Parathyroid adenoma (tissue), 2 donors: ENCODE results near the gene ARFIP1.
A peak's percentile ranks its signal among the peaks of the same experiment; 100 is the strongest.

Experiments
- H2AFZ ChIP-seq: fragments of 300-600 bp; sonication (generic); one replicate; pipeline ENCODE4 v1.7.0; 2017; ENCODE audit warnings: antibody characterized with exemption, mild to moderate bottlenecking
- H3K27ac ChIP-seq: fragments of 300-600 bp; sonication (generic); one replicate; pipeline ENCODE4 v1.7.0; 2017
- H3K27me3 ChIP-seq: fragments of 300-600 bp; sonication (generic); one replicate; pipeline ENCODE4 v1.7.0; 2017; ENCODE audit warnings: low read length; ENCODE audit not compliant: control insufficient read depth, insufficient read depth
- H3K36me3 ChIP-seq: fragments of 300-600 bp; sonication (generic); one replicate; pipeline ENCODE4 v1.7.0; 2017; ENCODE audit warnings: low read length; ENCODE audit not compliant: control insufficient read depth, insufficient read depth
- H3K4me1 ChIP-seq: fragments of 300-600 bp; sonication (generic); one replicate; pipeline ENCODE4 v1.7.0; 2017; ENCODE audit warnings: control low read depth
- H3K4me2 ChIP-seq: fragments of 300-600 bp; sonication (generic); one replicate; pipeline ENCODE4 v1.7.0; 2017; ENCODE audit warnings: low read length
- H3K4me3 ChIP-seq: fragments of 300-600 bp; sonication (generic); one replicate; pipeline ENCODE4 v1.7.0; 2017; ENCODE audit warnings: low read depth, low read length
- H3K79me2 ChIP-seq: fragments of 300-600 bp; sonication (generic); one replicate; pipeline ENCODE4 v1.7.0; 2017; ENCODE audit warnings: control low read depth
- H3K9ac ChIP-seq: fragments of 300-600 bp; sonication (generic); one replicate; pipeline ENCODE4 v1.7.0; 2017; ENCODE audit warnings: mild to moderate bottlenecking
- H3K9me3 ChIP-seq: fragments of 300-600 bp; sonication (generic); one replicate; pipeline ENCODE4 v1.7.0; 2017; ENCODE audit warnings: low read length; ENCODE audit not compliant: control insufficient read depth
- CTCF ChIP-seq: fragments of 300-600 bp; sonication (generic); IDR thresholded peaks from one replicate; pipeline ENCODE4 v1.7.0; 2017; ENCODE audit warnings: antibody characterized with exemption, mild to moderate bottlenecking
- donor health status: primary hyperparathyroidism.

ARFIP1 gene

GRCh38 chr4:152935143-152935542, 155.4 kb downstream of the ARFIP1 start:
- Histone ChIP-seq H3K9ac (no peak overlapping the region), H3K36me3 (no peaks in the 10 kb centered on the region), H3K4me2 (peak overlapping the region; percentile 75), H3K27ac (peak overlapping the region; percentile 97), H3K4me3 (peak overlapping the region; percentile 64), H3K4me1 (peaks cover 9% of the 10 kb centered on the region), H3K79me2 (peaks cover 9% of the 10 kb centered on the region), H3K9me3 (no peaks in the 10 kb centered on the region), H2AFZ (peak overlapping the region; percentile 89), H3K27me3 (no peaks in the 10 kb centered on the region)
- TF ChIP-seq CTCF: no peak

GRCh38 chr4:152935631-152936445, 156.1 kb downstream of the ARFIP1 start, which contains the start of gene FHDC1:
FHDC1 (plus strand) TSS chr4:152936323; CDS start chr4:152943058, 6,735 bp downstream.
- peak within 1 kb of the TSS; percentile 85 for H3K4me3 ChIP-seq
- no peaks in the 10 kb centered on the region for H3K9me3 ChIP-seq
- H3K36me3 ChIP-seq: no peaks in the 10 kb centered on the region
- H3K9ac ChIP-seq: peak within 1 kb of the TSS; percentile 28
- H3K4me1 ChIP-seq: peaks cover 4% of the 10 kb centered on the region
- TF ChIP-seq CTCF: no peak
- H3K27ac ChIP-seq: peak within 1 kb of the TSS; percentile 97
- peak within 1 kb of the TSS; percentile 96 for H3K4me2 ChIP-seq
- H2AFZ ChIP-seq: peak within 1 kb of the TSS; percentile 89
- no peaks in the 10 kb centered on the region for H3K27me3 ChIP-seq
- H3K79me2 ChIP-seq: peaks cover 9% of the 10 kb centered on the region

DNA sequence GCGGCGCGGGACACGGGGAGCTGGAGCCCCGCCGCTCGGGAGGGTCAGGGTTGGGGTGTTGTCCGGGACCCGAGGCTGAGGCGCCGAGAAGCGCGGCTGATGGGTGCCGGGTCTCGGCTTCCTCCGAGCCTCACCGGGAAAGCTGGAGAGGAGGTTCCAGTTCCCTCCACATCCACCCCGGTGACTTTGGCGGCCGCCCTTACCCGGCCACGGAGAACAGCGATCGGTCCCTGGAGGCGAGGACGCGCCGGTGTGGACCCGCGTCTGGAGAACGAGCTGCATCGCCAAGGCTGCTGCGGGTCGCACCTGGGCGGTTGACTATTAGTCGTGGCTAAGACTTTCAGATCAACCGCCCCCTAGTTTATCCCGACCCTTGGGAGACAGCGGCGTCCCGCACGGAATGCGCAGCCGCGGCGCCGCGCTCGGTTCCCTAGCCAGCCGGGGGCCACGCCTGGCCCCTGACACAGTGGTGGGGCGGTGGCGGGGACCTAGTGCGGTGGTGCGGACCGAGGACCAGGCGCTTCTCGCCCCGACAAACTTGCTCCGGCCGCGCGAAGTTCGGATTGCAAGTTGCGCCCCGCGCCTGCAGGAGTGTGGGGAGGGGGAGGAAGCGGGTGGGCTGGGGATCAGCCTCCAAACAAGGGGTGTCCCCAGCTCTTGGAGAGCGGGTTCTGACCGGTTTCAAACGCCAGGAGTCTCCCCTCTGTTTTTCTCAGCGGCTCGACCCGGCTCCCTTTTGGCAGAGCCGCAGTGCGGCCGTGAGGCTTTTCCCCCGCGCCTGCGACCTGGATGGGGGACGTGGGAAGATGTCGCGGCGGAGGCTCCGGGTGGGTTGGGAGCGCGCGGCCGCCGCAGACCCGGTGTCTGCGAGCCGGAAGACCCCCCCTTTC, 156.9 kb downstream of the ARFIP1 start:
- H3K79me2 ChIP-seq: peaks cover 9% of the 10 kb centered on the region
- H3K27ac ChIP-seq: peak overlapping the region; percentile 97
- H3K9ac ChIP-seq: peak overlapping the region; percentile 28
- peak overlapping the region; percentile 85 for H3K4me3 ChIP-seq
- H3K4me1 ChIP-seq: peaks cover 4% of the 10 kb centered on the region
- peak overlapping the region; percentile 75 for H2AFZ ChIP-seq
- peak overlapping the region; percentile 96 for H3K4me2 ChIP-seq
- no peak for TF ChIP-seq CTCF
- H3K36me3 ChIP-seq: no peaks in the 10 kb centered on the region
- H3K9me3 ChIP-seq: no peaks in the 10 kb centered on the region
- no peaks in the 10 kb centered on the region for H3K27me3 ChIP-seq

DNA sequence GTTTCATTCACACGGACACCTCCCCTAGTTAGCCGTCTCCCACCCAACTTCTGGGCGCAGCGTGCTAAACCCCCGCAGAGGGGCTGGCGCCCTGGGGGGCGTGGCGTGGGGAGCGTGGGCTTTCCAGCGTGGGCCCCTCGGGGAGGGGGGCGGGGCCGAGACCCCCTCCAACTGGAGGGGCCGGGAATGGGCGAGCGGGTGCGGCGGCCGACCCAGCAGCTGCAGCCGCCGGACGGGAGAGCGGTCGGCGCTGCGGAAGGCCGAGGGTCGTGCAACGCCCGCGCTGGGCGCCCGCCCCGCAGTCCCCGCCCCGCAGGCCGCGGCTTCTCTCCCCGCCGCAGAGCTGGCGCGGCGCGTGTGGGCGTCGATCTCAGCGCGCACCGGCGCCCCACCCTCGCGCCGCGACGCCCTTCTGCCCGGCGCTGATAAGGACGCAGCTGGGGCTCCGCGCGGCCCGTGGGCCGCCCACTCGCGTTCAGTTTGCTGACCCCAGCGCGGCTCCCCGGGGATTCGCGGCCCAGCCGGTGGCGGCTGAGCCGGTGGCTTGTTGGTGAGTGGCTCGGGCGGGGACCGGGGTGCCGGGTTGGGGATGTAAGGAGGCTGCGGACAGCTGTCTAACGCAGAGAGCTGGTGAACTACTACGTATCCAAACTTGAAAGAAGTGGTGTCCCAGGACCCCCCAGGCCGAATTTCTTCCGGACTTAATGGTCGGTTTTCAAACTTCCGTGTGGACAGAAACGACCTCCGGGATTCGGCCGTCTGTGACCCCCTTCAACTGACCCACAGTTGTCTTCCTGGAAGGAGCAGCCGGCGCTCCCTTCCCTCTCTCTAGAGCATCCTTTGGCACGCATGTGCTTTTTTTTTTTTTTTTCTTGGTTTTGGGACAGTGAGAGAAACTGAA, 157.8 kb downstream of the ARFIP1 start:
- peak overlapping the region; percentile 28 for H3K9ac ChIP-seq
- no peaks in the 10 kb centered on the region for H3K36me3 ChIP-seq

More for the DNA sequence above, 157.8 kb downstream of the ARFIP1 start:
- TF ChIP-seq CTCF: no peak
- peak overlapping the region; percentile 75 for H2AFZ ChIP-seq
- H3K4me2 ChIP-seq: peak overlapping the region; percentile 96
- peaks cover 4% of the 10 kb centered on the region for H3K4me1 ChIP-seq
- no peaks in the 10 kb centered on the region for H3K9me3 ChIP-seq
- peaks cover 9% of the 10 kb centered on the region for H3K79me2 ChIP-seq
- no peaks in the 10 kb centered on the region for H3K27me3 ChIP-seq
- peak overlapping the region; percentile 85 for H3K4me3 ChIP-seq
- H3K27ac ChIP-seq: peak overlapping the region; percentile 97
